OCI-LY1 (cell line): ENCODE results near the gene TMEM37.

Experiments
- H2AFZ ChIP-seq: fragments of 200-600 bp; sonication (generic), shearing (Covaris generic); 2 replicates; pipeline ENCODE4 v1.6.0; 2014; ENCODE audit warnings: antibody characterized with exemption, mild to moderate bottlenecking, low read length
- H3F3A ChIP-seq: fragments of 200-600 bp; sonication (generic), shearing (Covaris generic); 2 replicates; pipeline ENCODE4 v1.6.0; 2014; ENCODE audit warnings: mild to moderate bottlenecking, antibody characterized with exemption, low read length, moderate library complexity; ENCODE audit not compliant: insufficient read depth
- H3K27ac ChIP-seq: fragments of 200-600 bp; sonication (generic); 2 replicates; pipeline ENCODE4 v1.5.1; 2014; ENCODE audit warnings: low read length, mixed run types, mild to moderate bottlenecking, low read depth; ENCODE audit not compliant: poor library complexity, severe bottlenecking
- H3K27me3 ChIP-seq: fragments of 200-600 bp; sonication (generic); 2 replicates; pipeline ENCODE4 v1.6.0; 2014; ENCODE audit warnings: antibody characterized with exemption, mild to moderate bottlenecking, low read length, moderate library complexity; ENCODE audit not compliant: insufficient read depth
- H3K36me3 ChIP-seq: fragments of 200-600 bp; sonication (generic); 2 replicates; pipeline ENCODE4 v1.6.1; 2014; ENCODE audit warnings: mild to moderate bottlenecking, antibody characterized with exemption, low read length, moderate library complexity, mixed read lengths; ENCODE audit not compliant: insufficient read depth
- H3K4me1 ChIP-seq: fragments of 200-600 bp; sonication (generic); 2 replicates; pipeline ENCODE4 v1.5.1; 2014; ENCODE audit warnings: mild to moderate bottlenecking, low read length, moderate library complexity; ENCODE audit not compliant: insufficient read depth, severe bottlenecking
- H3K4me2 ChIP-seq: fragments of 200-600 bp; sonication (generic), shearing (Covaris generic); 2 replicates; pipeline ENCODE4 v1.6.1; 2014; ENCODE audit warnings: low read length
- H3K4me3 ChIP-seq: fragments of 200-600 bp; sonication (generic); 2 replicates; pipeline ENCODE4 v1.5.1; 2014; ENCODE audit warnings: low read length, low read depth, mild to moderate bottlenecking, mixed read lengths; ENCODE audit not compliant: poor library complexity, severe bottlenecking
- H3K79me2 ChIP-seq: fragments of 200-600 bp; shearing (Covaris generic); 2 replicates; pipeline ENCODE4 v1.6.1; 2016; ENCODE audit warnings: mixed run types, low read length, mixed read lengths; ENCODE audit not compliant: insufficient read depth
- H3K9ac ChIP-seq: fragments of 200-600 bp; sonication (generic), shearing (Covaris generic); 2 replicates; pipeline ENCODE4 v1.6.1; 2014; ENCODE audit warnings: mild to moderate bottlenecking, low read length, mixed read lengths
- H3K9me2 ChIP-seq: fragments of 200-600 bp; sonication (generic), shearing (Covaris generic); 2 replicates; pipeline ENCODE4 v1.6.1; 2014; ENCODE audit warnings: low read depth, mild to moderate bottlenecking, low read length, mixed read lengths
- H3K9me3 ChIP-seq: fragments of 200-600 bp; shearing (Covaris generic); 2 replicates; pipeline ENCODE4 v1.6.1; 2014; ENCODE audit warnings: low read length, mixed read lengths
- H4K20me1 ChIP-seq: fragments of 200-600 bp; sonication (generic), shearing (Covaris generic); 2 replicates; pipeline ENCODE4 v1.6.0; 2016; ENCODE audit warnings: mild to moderate bottlenecking, low read length; ENCODE audit not compliant: insufficient read depth
- EZH2 ChIP-seq: fragments of 200-600 bp; sonication (generic), shearing (Covaris generic); IDR thresholded peaks from 2 replicates; pipeline ENCODE4 v1.8.0; 2017; ENCODE audit warnings: borderline replicate concordance, mixed run types, mild to moderate bottlenecking, antibody characterized with exemption, low read length, moderate library complexity, mixed read lengths
- TF ChIP-seq, protein P1 (sequence below): fragments of 200-600 bp; sonication (generic), shearing (Covaris generic); IDR thresholded peaks from 2 replicates; pipeline ENCODE4 v1.5.1; 2017; ENCODE audit warnings: mild to moderate bottlenecking, antibody characterized with exemption, low read length, moderate library complexity, mixed read lengths

The TMEM37 gene

DNA sequence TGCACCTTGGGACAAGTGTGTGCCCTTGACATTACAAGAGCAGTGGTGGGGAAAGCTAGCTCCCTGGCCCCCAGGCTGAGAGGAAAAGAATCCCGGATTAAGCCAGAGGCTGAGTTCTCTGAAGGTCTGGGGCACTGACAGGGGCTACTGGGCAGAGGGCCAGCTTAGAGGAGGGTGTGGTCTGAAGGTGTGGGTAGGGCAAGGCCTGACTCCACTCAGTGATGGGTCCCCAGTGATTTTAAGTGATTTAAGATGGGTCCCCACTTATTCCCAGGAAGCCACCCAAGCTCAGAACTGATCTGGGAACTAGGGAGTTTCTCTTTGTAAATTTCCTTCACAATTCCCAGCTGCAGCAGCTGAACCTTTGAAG is 8.8 kb downstream of the TMEM37 start:
- no peaks in the 10 kb centered on the region for H4K20me1 ChIP-seq
- TF ChIP-seq EZH2: no peak
- TF ChIP-seq, protein P1, sequence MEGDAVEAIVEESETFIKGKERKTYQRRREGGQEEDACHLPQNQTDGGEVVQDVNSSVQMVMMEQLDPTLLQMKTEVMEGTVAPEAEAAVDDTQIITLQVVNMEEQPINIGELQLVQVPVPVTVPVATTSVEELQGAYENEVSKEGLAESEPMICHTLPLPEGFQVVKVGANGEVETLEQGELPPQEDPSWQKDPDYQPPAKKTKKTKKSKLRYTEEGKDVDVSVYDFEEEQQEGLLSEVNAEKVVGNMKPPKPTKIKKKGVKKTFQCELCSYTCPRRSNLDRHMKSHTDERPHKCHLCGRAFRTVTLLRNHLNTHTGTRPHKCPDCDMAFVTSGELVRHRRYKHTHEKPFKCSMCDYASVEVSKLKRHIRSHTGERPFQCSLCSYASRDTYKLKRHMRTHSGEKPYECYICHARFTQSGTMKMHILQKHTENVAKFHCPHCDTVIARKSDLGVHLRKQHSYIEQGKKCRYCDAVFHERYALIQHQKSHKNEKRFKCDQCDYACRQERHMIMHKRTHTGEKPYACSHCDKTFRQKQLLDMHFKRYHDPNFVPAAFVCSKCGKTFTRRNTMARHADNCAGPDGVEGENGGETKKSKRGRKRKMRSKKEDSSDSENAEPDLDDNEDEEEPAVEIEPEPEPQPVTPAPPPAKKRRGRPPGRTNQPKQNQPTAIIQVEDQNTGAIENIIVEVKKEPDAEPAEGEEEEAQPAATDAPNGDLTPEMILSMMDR: no peak
- H3K9me2 ChIP-seq: no peaks in the 10 kb centered on the region
- H3K9me3 ChIP-seq: no peaks in the 10 kb centered on the region
- H2AFZ ChIP-seq: no peak overlapping the region
- H3K27ac ChIP-seq: no peak overlapping the region
- H3F3A ChIP-seq: no peaks in the 10 kb centered on the region
- no peaks in the 10 kb centered on the region for H3K27me3 ChIP-seq
- no peak overlapping the region for H3K9ac ChIP-seq
- no peak overlapping the region for H3K4me2 ChIP-seq
- no peak overlapping the region for H3K4me3 ChIP-seq
- no peaks in the 10 kb centered on the region for H3K36me3 ChIP-seq
- no peaks in the 10 kb centered on the region for H3K4me1 ChIP-seq
- no peaks in the 10 kb centered on the region for H3K79me2 ChIP-seq

DNA sequence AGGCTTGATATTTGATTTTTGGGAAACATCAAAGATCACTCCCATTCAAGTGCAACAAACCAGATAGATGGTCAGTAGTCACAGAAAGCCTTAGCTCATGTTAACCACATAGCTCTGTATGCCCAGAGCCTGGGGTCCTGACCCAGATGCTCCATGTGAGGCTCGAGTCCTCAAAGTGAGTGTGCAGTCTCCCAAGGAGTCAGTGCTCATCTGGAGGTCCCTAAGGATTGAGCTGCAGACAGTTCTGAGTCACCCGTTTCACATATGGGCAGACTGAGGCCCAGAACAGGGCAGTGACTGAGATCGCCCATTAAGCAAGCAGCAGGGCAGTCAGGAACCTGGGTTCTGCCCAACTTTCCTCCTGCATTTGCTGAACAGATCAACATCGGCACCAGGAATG is 9.2 kb downstream of the TMEM37 start:
- Histone ChIP-seq H4K20me1 (no peaks in the 10 kb centered on the region), H3K9me3 (no peaks in the 10 kb centered on the region), H3K79me2 (no peaks in the 10 kb centered on the region)

DNA sequence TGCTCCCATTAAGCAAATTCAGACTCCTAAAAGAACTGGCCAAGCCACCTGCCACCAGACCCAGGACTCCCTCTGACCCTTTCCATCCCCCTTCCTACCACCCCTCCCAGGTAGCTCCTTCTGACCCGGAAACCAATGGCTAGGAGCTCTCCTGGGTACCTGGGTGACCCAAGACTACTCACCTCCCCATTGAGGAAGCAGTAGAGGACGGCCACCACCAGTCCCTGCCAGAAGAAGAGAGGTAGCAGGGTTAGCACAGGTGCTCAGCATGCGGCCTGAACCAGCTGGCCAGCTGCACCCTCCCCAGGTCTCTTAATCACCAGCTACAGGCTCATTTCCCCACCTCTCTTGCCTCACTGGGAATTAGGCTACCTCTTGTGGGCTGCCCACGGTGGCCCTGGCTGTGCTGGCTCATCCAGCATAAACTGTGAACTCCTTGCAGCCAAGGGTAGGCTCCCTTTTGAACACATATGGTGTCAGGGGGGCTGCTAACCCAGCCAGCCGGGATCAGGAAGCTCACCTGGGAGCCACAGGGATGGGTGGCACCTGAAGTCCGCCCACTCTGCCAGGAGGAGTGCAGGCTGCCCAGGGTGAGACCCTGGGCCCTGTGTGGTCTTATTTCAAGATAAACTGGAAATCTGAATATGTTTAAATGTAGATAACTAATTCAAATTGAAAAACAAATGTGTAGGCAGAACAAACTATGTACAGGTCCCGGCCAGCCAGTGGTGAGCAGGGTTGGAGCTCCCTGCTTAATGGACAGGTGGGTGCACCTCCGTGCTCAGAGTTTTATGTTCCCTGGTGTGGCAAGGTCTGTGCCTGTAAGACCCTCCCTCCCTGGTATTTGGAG is 9.9 kb downstream of the TMEM37 start:
- Histone ChIP-seq H3K27ac (no peak overlapping the region), H3K79me2 (no peaks in the 10 kb centered on the region), H3K9ac (no peak overlapping the region), H3K4me1 (no peaks in the 10 kb centered on the region), H3K27me3 (no peaks in the 10 kb centered on the region), H3K9me3 (no peaks in the 10 kb centered on the region), H3F3A (no peaks in the 10 kb centered on the region), H3K4me2 (no peak overlapping the region), H3K4me3 (no peak overlapping the region), H2AFZ (no peak overlapping the region), H4K20me1 (no peaks in the 10 kb centered on the region), H3K9me2 (no peaks in the 10 kb centered on the region), H3K36me3 (no peaks in the 10 kb centered on the region)
- no peak for TF ChIP-seq EZH2
- TF ChIP-seq, protein P1: no peak

More for the DNA sequence above, 9.2 kb downstream of the TMEM37 start:
- no peaks in the 10 kb centered on the region for H3K36me3 ChIP-seq
- H3K9me2 ChIP-seq: no peaks in the 10 kb centered on the region
- TF ChIP-seq, protein P1: no peak
- TF ChIP-seq EZH2: no peak
- no peak overlapping the region for H3K27ac ChIP-seq
- H3F3A ChIP-seq: no peaks in the 10 kb centered on the region
- no peaks in the 10 kb centered on the region for H3K4me1 ChIP-seq
- no peaks in the 10 kb centered on the region for H3K27me3 ChIP-seq
- H3K4me3 ChIP-seq: no peak overlapping the region
- no peak overlapping the region for H3K4me2 ChIP-seq
- no peak overlapping the region for H3K9ac ChIP-seq
- H2AFZ ChIP-seq: no peak overlapping the region
